T-helper 17 cell (primary cell): ENCODE results near the gene HLA-DOB. TPM values are rescaled to one million over a fixed set of nuclear protein-coding genes. Genes with fewer than 3 reads are reported as not detected.

Source experiments
- ATAC-seq: fragments of 150-1000 bp; cut with Tn5 transposase; 2 replicates; pipeline ENCODE4 v1.10.0; 2021; ENCODE audit warnings: mild to moderate bottlenecking, moderate library complexity
- DNase-seq, 3 donors: peaks; one replicate each; pipeline versions ENCODE4 v3.0.0 to v3.0.0-alpha.2; 2020 to 2021
- H3K9me3 ChIP-seq: one replicate; pipeline ENCODE4 v1.7.0; 2013; ENCODE audit warnings: low read length, mild to moderate bottlenecking; ENCODE audit not compliant: control insufficient read depth, poor library complexity, severe bottlenecking
- H3K27ac Mint-ChIP-seq: one replicate; pipeline ENCODE4 v1.8.0; 2022; ENCODE audit warnings: mild to moderate bottlenecking, moderate library complexity, mixed read lengths
- H3K27me3 Mint-ChIP-seq: one replicate; pipeline ENCODE4 v1.8.0; 2022; ENCODE audit warnings: mixed read lengths
- H3K36me3 Mint-ChIP-seq: one replicate; pipeline ENCODE4 v1.8.0; 2022; ENCODE audit warnings: low read depth, mixed read lengths
- H3K4me1 Mint-ChIP-seq: one replicate; pipeline ENCODE4 v1.8.0; 2022; ENCODE audit warnings: mild to moderate bottlenecking, mixed read lengths
- H3K4me3 Mint-ChIP-seq: one replicate; pipeline ENCODE4 v1.8.0; 2022; ENCODE audit warnings: mild to moderate bottlenecking, moderate library complexity, mixed read lengths
- total RNA-seq, 4 donors: library from RNA in 2 of 4; stranded (reverse) in 2 of 4; gene quantifications; one replicate each; pipeline ENCODE4 v1.2.3 and lab custom pipeline; 2022 to 2026

The HLA-DOB gene
- total RNA-seq, 2 donors from 2014 or later: 2.3 to 6.6 TPM

- Mint-ChIP-seq H3K27ac (peak within 1 kb of the TSS; percentile 100), H3K36me3 (peaks cover 24% of the 10 kb centered on the region), H3K4me3 (peak within 1 kb of the TSS; percentile 95), H3K4me1 (peaks cover 67% of the 10 kb centered on the region), H3K27me3 (no peaks in the 10 kb centered on the region)
- H3K9me3 ChIP-seq: no peaks in the 10 kb centered on the region
- DNase-seq: peak; percentile 94 to 99 (median 99)
- peak; percentile 88 for ATAC-seq
Measured at GRCh38 chr6:32838114-32838958, 21.5 kb upstream of the HLA-DOB start, which contains the start of gene TAP2. TAP2 (minus strand) TSS chr6:32838739; CDS start chr6:32838233, 506 bp downstream.

- no peak for DNase-seq
Measured at GRCh38 chr6:32837651-32838113, 20.9 kb upstream of the HLA-DOB start.

GRCh38 chr6:32836873-32837272 is 20.1 kb upstream of the HLA-DOB start:
- no peak for ATAC-seq
- H3K4me3 Mint-ChIP-seq: peak overlapping the region; percentile 95
- H3K27me3 Mint-ChIP-seq: no peaks in the 10 kb centered on the region
- H3K36me3 Mint-ChIP-seq: peaks cover 20% of the 10 kb centered on the region
- peak overlapping the region; percentile 100 for H3K27ac Mint-ChIP-seq
- DNase-seq: no peak
- H3K4me1 Mint-ChIP-seq: peaks cover 61% of the 10 kb centered on the region
- H3K9me3 ChIP-seq: no peaks in the 10 kb centered on the region

More at GRCh38 chr6:32837651-32838113, 20.9 kb upstream of the HLA-DOB start:
- Mint-ChIP-seq H3K36me3 (peaks cover 24% of the 10 kb centered on the region), H3K27me3 (no peaks in the 10 kb centered on the region), H3K27ac (peak overlapping the region; percentile 100), H3K4me1 (peaks cover 66% of the 10 kb centered on the region), H3K4me3 (peak overlapping the region; percentile 95)
- no peaks in the 10 kb centered on the region for H3K9me3 ChIP-seq
- no peak for ATAC-seq

- no peak for DNase-seq
- peaks cover 22% of the 10 kb centered on the region for H3K36me3 Mint-ChIP-seq
- peak overlapping the region; percentile 100 for H3K27ac Mint-ChIP-seq
- H3K4me3 Mint-ChIP-seq: no peak overlapping the region
- ATAC-seq: no peak
- no peaks in the 10 kb centered on the region for H3K27me3 Mint-ChIP-seq
- no peaks in the 10 kb centered on the region for H3K9me3 ChIP-seq
- H3K4me1 Mint-ChIP-seq: peaks cover 53% of the 10 kb centered on the region
Measured at GRCh38 chr6:32835167-32835893, 18.5 kb upstream of the HLA-DOB start.

DNA sequence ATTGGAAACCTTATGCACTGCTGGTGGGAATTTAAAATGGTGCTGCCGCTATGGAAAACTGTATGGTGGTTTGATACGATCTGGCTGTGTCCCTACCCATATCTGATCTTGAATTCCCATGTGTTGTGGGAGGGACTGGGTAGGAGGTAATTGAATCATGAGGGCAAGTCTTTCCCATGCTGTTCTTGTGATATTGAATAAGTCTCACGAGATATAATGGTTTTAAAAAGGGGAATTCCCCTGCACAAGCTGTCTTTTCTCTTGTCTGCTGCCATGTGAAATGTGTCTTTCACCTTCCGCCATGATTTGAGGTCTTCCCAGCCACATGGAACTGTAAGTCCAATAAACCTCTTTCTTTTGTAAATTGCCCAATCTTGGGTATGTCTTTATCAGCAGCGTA is 16.9 kb upstream of the HLA-DOB start:
- no peak overlapping the region for H3K4me3 Mint-ChIP-seq
- ATAC-seq (no peak), DNase-seq (no peak)
- H3K4me1 Mint-ChIP-seq: peaks cover 52% of the 10 kb centered on the region
- H3K9me3 ChIP-seq: no peaks in the 10 kb centered on the region
- peaks cover 22% of the 10 kb centered on the region for H3K36me3 Mint-ChIP-seq
- H3K27me3 Mint-ChIP-seq: no peaks in the 10 kb centered on the region
- H3K27ac Mint-ChIP-seq: peak overlapping the region; percentile 41

GRCh38 chr6:32832535-32832934 is 15.7 kb upstream of the HLA-DOB start:
- H3K27me3 Mint-ChIP-seq: no peaks in the 10 kb centered on the region
- peaks cover 30% of the 10 kb centered on the region for H3K36me3 Mint-ChIP-seq
- H3K27ac Mint-ChIP-seq: peak overlapping the region; percentile 54
- DNase-seq: no peak
- H3K9me3 ChIP-seq: no peaks in the 10 kb centered on the region
- H3K4me3 Mint-ChIP-seq: peak overlapping the region; percentile 28
- ATAC-seq: no peak
- peaks cover 58% of the 10 kb centered on the region for H3K4me1 Mint-ChIP-seq

DNA sequence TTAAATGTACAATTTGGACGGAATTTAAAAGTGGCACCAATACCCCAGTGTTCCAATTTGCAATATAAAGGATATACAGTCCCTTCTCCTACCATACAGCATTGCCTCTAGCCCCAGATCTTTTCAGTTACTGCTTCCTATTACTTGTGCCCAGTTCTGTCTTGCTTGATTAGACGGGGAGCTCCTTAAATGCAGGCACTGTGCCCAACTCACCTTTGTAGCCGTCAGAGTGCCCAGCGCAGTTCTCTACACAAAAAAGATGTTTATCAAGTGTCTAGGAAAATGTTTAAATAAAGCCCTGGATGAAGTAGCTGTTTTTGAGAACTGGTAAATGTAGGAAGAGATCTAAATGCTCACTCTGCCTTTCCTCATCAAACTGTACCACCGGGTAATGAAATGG is 14.1 kb upstream of the HLA-DOB start:
- H3K4me1 Mint-ChIP-seq: peaks cover 46% of the 10 kb centered on the region
- H3K27ac Mint-ChIP-seq: peak overlapping the region; percentile 14
- DNase-seq (no peak), ATAC-seq (no peak)
- H3K36me3 Mint-ChIP-seq: peaks cover 27% of the 10 kb centered on the region
- no peaks in the 10 kb centered on the region for H3K9me3 ChIP-seq
- no peaks in the 10 kb centered on the region for H3K27me3 Mint-ChIP-seq
- no peak overlapping the region for H3K4me3 Mint-ChIP-seq

DNA sequence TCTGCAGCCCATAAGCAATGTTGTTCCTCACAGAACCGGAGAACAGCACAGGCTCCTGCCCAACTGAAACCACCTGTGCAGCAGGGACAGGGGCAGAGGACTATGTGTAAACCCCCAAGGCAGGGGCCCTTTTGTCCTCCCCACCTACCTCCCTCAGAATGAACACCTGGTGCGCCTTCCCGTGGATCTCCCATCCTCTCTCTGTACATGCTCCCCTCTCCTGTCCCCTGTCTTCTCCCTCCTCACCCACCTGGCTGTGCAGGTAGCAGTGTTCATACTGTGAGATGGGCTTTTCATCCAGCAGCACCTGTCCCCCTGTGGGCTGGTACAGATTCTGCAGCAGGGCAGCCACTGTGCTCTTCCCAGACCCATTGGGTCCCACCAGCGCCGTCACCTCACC is 13.2 kb upstream of the HLA-DOB start:
- H3K27me3 Mint-ChIP-seq: no peaks in the 10 kb centered on the region
- no peaks in the 10 kb centered on the region for H3K9me3 ChIP-seq
- no peak for ATAC-seq
- peaks cover 39% of the 10 kb centered on the region for H3K4me1 Mint-ChIP-seq
- DNase-seq: no peak
- no peak overlapping the region for H3K27ac Mint-ChIP-seq
- H3K36me3 Mint-ChIP-seq: peaks cover 20% of the 10 kb centered on the region
- no peak overlapping the region for H3K4me3 Mint-ChIP-seq

- peaks cover 20% of the 10 kb centered on the region for H3K36me3 Mint-ChIP-seq
Measured at GRCh38 chr6:32829495-32829894, 12.7 kb upstream of the HLA-DOB start.

GRCh38 chr6:32827025-32827424 is 10.2 kb upstream of the HLA-DOB start:
- DNase-seq (no peak), ATAC-seq (no peak)
- no peaks in the 10 kb centered on the region for H3K9me3 ChIP-seq
- H3K36me3 Mint-ChIP-seq: peaks cover 18% of the 10 kb centered on the region
- no peaks in the 10 kb centered on the region for H3K27me3 Mint-ChIP-seq
- H3K4me3 Mint-ChIP-seq: no peak overlapping the region
- H3K4me1 Mint-ChIP-seq: peaks cover 21% of the 10 kb centered on the region
- H3K27ac Mint-ChIP-seq: peak overlapping the region; percentile 49

More at GRCh38 chr6:32829495-32829894, 12.7 kb upstream of the HLA-DOB start:
- H3K9me3 ChIP-seq: no peaks in the 10 kb centered on the region
- Mint-ChIP-seq H3K4me3 (no peak overlapping the region), H3K4me1 (peaks cover 34% of the 10 kb centered on the region), H3K27ac (peak overlapping the region; percentile 9), H3K27me3 (no peaks in the 10 kb centered on the region)
- DNase-seq (no peak), ATAC-seq (no peak)

DNA sequence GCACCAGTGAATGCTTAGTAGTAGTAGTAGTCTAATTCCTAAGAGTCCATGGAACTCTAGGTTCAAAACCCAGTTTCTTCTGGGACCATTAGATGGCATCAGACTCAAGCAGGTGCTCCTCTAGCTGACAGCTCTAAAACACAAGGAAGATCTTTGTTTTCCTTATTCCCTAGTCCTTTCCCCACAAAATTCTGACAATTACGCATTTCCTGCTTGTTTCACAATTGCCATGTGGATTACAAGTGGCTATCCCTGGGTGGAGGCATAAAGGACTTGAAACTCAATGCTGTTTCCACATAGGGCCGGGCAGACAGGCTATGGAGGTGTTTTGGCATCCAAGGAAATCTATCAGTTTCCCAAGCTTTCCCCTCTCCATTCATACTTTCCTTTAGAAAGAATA is 9.2 kb upstream of the HLA-DOB start:
- Mint-ChIP-seq H3K4me1 (peaks cover 18% of the 10 kb centered on the region), H3K27ac (no peak overlapping the region), H3K4me3 (no peak overlapping the region), H3K27me3 (no peaks in the 10 kb centered on the region), H3K36me3 (peaks cover 13% of the 10 kb centered on the region)
- DNase-seq: no peak
- H3K9me3 ChIP-seq: no peaks in the 10 kb centered on the region
- no peak for ATAC-seq

GRCh38 chr6:32819729-32820128 is 2.9 kb upstream of the HLA-DOB start:
- H3K9me3 ChIP-seq: no peaks in the 10 kb centered on the region
- Mint-ChIP-seq H3K27me3 (no peaks in the 10 kb centered on the region), H3K4me3 (no peak overlapping the region), H3K36me3 (no peaks in the 10 kb centered on the region), H3K27ac (no peak overlapping the region), H3K4me1 (peaks cover 5% of the 10 kb centered on the region)
- DNase-seq (no peak), ATAC-seq (no peak)

GRCh38 chr6:32818867-32819266 is 2.1 kb upstream of the HLA-DOB start:
- Mint-ChIP-seq H3K4me1 (peaks cover 5% of the 10 kb centered on the region), H3K27me3 (no peaks in the 10 kb centered on the region), H3K36me3 (no peaks in the 10 kb centered on the region), H3K27ac (no peak overlapping the region), H3K4me3 (no peak overlapping the region)
- ATAC-seq: no peak
- DNase-seq: no peak
- H3K9me3 ChIP-seq: no peaks in the 10 kb centered on the region
